Transverse colon (tissue), 4 donors: Measurements from ENCODE around the gene ARHGAP10. TPM values are rescaled to one million over a fixed set of nuclear protein-coding genes. Genes with fewer than 3 reads are reported as not detected.

ENCODE experiments used
- DNase-seq: peaks from one replicate; pipeline ENCODE4 v3.0.0-alpha.2; 2019
- H3K27ac ChIP-seq, 4 donors: fragments of 200-600 bp; sonication (generic); 2 replicates each; pipeline ENCODE4 v1.5.1; 2016 to 2018; ENCODE audit warnings: inconsistent platforms in 4 of 4
- H3K27me3 ChIP-seq: fragments of 200-600 bp; sonication (generic); 2 replicates; pipeline ENCODE4 v1.5.1; 2017; ENCODE audit warnings: inconsistent platforms
- H3K36me3 ChIP-seq, 4 donors: fragments of 200-600 bp; sonication (generic); 2 replicates each; pipeline ENCODE4 v1.5.1; 2017 to 2019; ENCODE audit warnings: inconsistent platforms in 4 of 4
- H3K4me1 ChIP-seq, 4 donors: fragments of 200-600 bp; sonication (generic); 2 replicates each; pipeline ENCODE4 v1.5.1; 2017 to 2020; ENCODE audit warnings: inconsistent platforms in 4 of 4
- H3K4me3 ChIP-seq, 4 donors: fragments of 200-600 bp; sonication (generic); 1 replicate in 1 of 4; 2 replicates in 3 of 4; pipeline versions ENCODE4 v1.5.1 to v1.6.1; 2017 to 2019; ENCODE audit warnings: inconsistent platforms in 4 of 4
- H3K9me3 ChIP-seq, 2 donors: fragments of 200-600 bp; sonication (generic); 2 replicates each; pipeline ENCODE4 v1.5.1; 2017 to 2019; ENCODE audit warnings: inconsistent platforms in 2 of 2
- EP300 ChIP-seq: sonication (generic); formaldehyde crosslinking; IDR thresholded peaks from one replicate; pipeline ENCODE4 v1.6.1; 2017; ENCODE audit warnings: antibody characterized with exemption, low read depth
- POLR2A ChIP-seq: fragments of 450-650 bp; IDR thresholded peaks from one replicate; pipeline ENCODE4 v1.6.1; 2016; ENCODE audit warnings: antibody characterized with exemption, mild to moderate bottlenecking, moderate library complexity
- POLR2AphosphoS5 ChIP-seq, 3 donors: sonication (generic); formaldehyde crosslinking; IDR thresholded peaks; one replicate each; pipeline ENCODE4 v1.6.1; 2016; ENCODE audit warnings: antibody characterized with exemption in 3 of 3
- WGBS, 2 donors: methylation state at CpG; one replicate each; pipeline ENCODE4 v1.1.5; 2018; ENCODE audit warnings: low coverage in 1 of 2; 5-methylcytosine and 5-hydroxymethylcytosine counted together
- in situ Hi-C, 4 donors: fragments of 200-750 bp; cut with MboI; loops; one replicate each; pipeline versions ENCODE4 v1.15.0 to v1.15.1; 2017; ENCODE audit warnings: low sequenced_read_pairs in 3 of 4, low pct_ligation_motif_present in 1 of 4, low pct_unique_long_range_greater_than_20kb in 1 of 4
- intact Hi-C: fragments of 100-400 bp; cut with DNase I; formaldehyde crosslinking; loops from one replicate; pipeline ENCODE4 v1.15.1; 2023; ENCODE audit warnings: low total_unique reads
- total RNA-seq, 4 donors: library from RNA; depleted of rRNA; stranded (reverse); fragments of >200 nt; gene quantifications; one replicate each; pipeline ENCODE4 v1.1.0, GENCODE V29; 2016
- TF ChIP-seq, protein P1 (sequence below), 5 experiments: fragments of 200-600 bp in 3 of 5; fragments of 450-650 bp in 2 of 5; sonication (generic) in 3 of 5; IDR thresholded peaks; 1 replicate in 2 of 5; 2 replicates in 3 of 5; pipeline ENCODE4 v1.5.1; 2016 to 2017; ENCODE audit warnings: antibody characterized with exemption in 5 of 5, inconsistent platforms in 3 of 5, mild to moderate bottlenecking in 2 of 5, moderate library complexity in 1 of 5

Gene ARHGAP10
- total RNA-seq, 4 donors from 2014 or later = 14.7 to 27.3 (median 22.9) TPM

DNA sequence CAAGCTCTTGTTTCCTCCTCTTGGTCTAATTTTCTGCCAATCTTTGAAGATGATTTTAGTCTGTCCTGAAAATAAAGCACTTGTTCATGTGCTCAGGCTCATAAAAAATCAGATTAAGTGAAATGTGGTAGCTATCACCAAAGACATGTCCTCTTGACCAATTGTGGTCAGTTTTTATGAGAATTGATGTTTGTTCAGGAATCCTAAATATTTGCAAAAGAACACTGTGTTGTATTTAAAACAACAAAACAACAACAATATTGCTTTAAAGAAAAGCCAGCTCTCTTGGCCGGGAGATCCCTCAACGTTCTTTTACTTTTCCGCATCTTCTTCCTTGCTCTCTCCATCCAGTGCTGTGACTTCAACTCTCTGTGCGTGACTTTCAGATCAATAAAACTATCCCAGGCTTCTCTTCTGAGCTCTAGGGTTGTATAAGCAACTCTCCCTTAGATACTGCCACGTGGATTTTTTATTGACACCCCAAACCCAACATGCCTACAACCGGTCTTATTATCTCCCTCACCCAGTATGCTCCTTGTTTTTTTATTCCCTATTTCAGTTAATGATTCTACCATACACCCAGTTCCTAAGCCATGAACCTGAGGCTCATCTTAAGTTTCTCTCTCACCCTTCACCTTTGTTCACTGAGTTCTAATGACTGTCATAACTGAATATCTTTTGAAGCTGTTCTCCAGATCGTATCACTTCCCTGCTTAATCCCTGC, 309.9 kb downstream of the ARHGAP10 start:
- no peaks in the 10 kb centered on the region for H3K9me3 ChIP-seq
- H3K27ac ChIP-seq = no peak overlapping the region
- no peak for DNase-seq
- H3K36me3 ChIP-seq = no peaks in the 10 kb centered on the region
- H3K4me1 ChIP-seq = peaks cover 4 to 18% (median 15%) of the 10 kb centered on the region in 4 donors
- WGBS, 2 donors = 55 to 58% methylated on average over 7 of the region's 7 CpGs
- in situ Hi-C loops (no loop called here), intact Hi-C loops (no loop called here)
- TF ChIP-seq, protein P1, sequence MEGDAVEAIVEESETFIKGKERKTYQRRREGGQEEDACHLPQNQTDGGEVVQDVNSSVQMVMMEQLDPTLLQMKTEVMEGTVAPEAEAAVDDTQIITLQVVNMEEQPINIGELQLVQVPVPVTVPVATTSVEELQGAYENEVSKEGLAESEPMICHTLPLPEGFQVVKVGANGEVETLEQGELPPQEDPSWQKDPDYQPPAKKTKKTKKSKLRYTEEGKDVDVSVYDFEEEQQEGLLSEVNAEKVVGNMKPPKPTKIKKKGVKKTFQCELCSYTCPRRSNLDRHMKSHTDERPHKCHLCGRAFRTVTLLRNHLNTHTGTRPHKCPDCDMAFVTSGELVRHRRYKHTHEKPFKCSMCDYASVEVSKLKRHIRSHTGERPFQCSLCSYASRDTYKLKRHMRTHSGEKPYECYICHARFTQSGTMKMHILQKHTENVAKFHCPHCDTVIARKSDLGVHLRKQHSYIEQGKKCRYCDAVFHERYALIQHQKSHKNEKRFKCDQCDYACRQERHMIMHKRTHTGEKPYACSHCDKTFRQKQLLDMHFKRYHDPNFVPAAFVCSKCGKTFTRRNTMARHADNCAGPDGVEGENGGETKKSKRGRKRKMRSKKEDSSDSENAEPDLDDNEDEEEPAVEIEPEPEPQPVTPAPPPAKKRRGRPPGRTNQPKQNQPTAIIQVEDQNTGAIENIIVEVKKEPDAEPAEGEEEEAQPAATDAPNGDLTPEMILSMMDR (IDR thresholded peaks at IDR 0.05) = no peak
- TF ChIP-seq POLR2A = no peak
- TF ChIP-seq EP300 = no peak
- TF ChIP-seq POLR2AphosphoS5 (IDR thresholded peaks at IDR 0.05) = no peak
- H3K4me3 ChIP-seq = no peak overlapping the region
- H3K27me3 ChIP-seq = no peaks in the 10 kb centered on the region

DNA sequence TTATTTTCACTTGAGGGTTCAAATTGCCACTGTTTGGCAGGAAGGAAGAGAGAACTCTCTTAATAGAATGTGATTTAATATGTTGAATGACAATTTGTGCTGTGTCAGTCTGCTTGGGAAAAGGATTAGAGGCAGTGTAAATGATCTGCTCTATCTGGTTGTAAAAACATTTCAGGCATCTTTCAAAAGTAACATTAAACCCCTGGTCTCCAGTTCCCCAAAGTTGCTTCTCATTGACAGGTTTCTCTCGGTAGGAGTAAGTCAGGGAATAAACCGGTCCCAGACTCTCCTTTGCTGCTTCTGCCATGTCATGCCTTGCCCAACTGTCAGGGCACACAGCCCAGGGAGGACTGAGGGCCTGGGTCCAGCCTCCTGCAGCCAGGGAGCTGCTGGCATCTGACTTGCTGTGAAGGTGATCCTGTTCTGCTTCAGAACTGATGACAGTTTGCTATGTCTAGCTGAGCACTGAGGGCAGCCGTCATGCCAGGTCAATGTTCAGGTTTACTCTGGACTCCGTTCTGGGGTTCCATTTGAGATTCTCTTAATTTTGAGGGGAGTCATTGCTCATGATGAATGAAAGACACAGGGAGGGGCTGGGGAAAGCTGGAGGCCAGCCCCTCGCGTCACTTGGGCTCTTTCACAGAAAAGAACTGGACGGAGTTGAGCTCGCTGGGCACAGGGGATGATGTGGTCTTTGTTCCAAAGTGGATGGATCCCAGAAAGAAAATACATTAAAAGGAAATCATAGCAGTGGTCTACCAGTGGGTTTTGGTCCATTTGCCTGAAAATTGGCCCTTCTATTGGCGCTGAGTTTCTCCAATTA, 312.4 kb downstream of the ARHGAP10 start:
- Histone ChIP-seq H3K9me3 (no peaks in the 10 kb centered on the region), H3K27ac (no peak overlapping the region), H3K27me3 (no peaks in the 10 kb centered on the region), H3K4me3 (no peak overlapping the region), H3K4me1 (peaks cover 4 to 18% (median 15%) of the 10 kb centered on the region in 4 donors), H3K36me3 (no peaks in the 10 kb centered on the region)
- DNase-seq = no peak
- TF ChIP-seq POLR2A (no peak), POLR2AphosphoS5 (IDR thresholded peaks at IDR 0.05) (no peak), EP300 (no peak)
- TF ChIP-seq, protein P1 (IDR thresholded peaks at IDR 0.05) = no peak
- WGBS, 2 donors = 83 to 90% methylated on average over 2 to 9 of the region's 9 CpGs
- intact Hi-C loops (no loop called here), in situ Hi-C loops (no loop called here)

DNA sequence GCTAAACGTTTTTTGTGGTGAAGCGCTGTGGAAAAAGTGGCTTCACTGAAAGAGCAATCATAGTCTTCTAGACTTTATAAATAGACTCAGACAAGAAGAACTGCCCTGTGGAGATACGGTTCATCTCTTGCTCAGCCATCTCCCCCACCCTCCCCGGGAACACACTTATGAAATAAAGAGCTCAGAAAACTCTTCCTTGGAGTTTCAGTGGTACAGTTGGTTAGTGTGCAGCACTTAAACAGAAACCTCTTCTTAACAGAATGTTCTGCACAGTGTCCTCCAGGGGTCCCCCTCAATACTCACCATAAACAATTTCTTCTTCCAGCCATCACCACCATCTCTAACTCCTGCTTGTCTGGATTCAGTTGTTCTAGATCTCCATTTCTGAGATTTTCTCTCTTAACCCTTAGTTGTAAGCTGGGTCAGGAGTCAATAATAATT, 313.0 kb downstream of the ARHGAP10 start:
- no peak for DNase-seq
- in situ Hi-C loops = no loop called here
- H3K27me3 ChIP-seq = no peaks in the 10 kb centered on the region
- H3K4me1 ChIP-seq = peaks cover 4 to 18% (median 15%) of the 10 kb centered on the region in 4 donors
- WGBS, 2 donors = 70 to 76% methylated on average over 2 to 4 of the region's 4 CpGs
- H3K9me3 ChIP-seq = no peaks in the 10 kb centered on the region
- TF ChIP-seq, protein P1 (IDR thresholded peaks at IDR 0.05) = no peak
- TF ChIP-seq POLR2AphosphoS5 (IDR thresholded peaks at IDR 0.05) = no peak
- no peak for TF ChIP-seq POLR2A
- no peak for TF ChIP-seq EP300
- no peaks in the 10 kb centered on the region for H3K36me3 ChIP-seq
- intact Hi-C loops = no loop called here
- no peak overlapping the region for H3K4me3 ChIP-seq
- H3K27ac ChIP-seq = no peak overlapping the region

DNA sequence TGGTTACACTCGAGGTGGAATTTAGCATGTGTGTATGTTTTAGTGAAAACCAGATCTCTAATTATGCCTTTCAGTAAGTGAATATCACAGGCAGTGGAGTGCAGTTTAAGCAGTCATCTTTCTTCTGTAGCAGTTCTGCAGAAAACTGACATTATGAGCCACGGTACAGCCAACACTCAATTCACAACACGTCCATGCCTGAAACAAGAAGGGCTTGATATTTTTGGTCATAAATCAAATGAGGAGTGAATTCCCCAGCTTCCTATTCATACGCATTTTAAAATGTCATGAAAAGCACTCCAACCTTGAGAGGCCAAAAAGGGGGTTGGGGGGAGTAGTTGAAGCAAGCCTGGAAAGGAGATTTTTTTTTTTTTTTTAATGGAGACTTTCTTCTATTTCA, 316.7 kb downstream of the ARHGAP10 start:
- WGBS, 2 donors = 72 to 73% methylated on average over 4 of the region's 4 CpGs
- DNase-seq = no peak
- Histone ChIP-seq H3K9me3 (no peaks in the 10 kb centered on the region), H3K36me3 (no peaks in the 10 kb centered on the region), H3K27me3 (no peaks in the 10 kb centered on the region), H3K4me1 (peaks cover 0 to 7% (median 0%) of the 10 kb centered on the region in 4 donors), H3K27ac (no peak overlapping the region), H3K4me3 (no peak overlapping the region)
- intact Hi-C loops = no loop called here
- TF ChIP-seq POLR2A (no peak), POLR2AphosphoS5 (IDR thresholded peaks at IDR 0.05) (no peak), EP300 (no peak)
- TF ChIP-seq, protein P1 (IDR thresholded peaks at IDR 0.05) = no peak
- in situ Hi-C loops = no loop called here
